ENCODE results near the gene SYNE3. TPM values are rescaled to one million over a fixed set of nuclear protein-coding genes. Genes with fewer than 3 reads are reported as not detected.

Gene SYNE3
- total and polyA plus RNA-seq, 12 donors, result 1.8 to 24.8 (median 10.8) TPM

DNA sequence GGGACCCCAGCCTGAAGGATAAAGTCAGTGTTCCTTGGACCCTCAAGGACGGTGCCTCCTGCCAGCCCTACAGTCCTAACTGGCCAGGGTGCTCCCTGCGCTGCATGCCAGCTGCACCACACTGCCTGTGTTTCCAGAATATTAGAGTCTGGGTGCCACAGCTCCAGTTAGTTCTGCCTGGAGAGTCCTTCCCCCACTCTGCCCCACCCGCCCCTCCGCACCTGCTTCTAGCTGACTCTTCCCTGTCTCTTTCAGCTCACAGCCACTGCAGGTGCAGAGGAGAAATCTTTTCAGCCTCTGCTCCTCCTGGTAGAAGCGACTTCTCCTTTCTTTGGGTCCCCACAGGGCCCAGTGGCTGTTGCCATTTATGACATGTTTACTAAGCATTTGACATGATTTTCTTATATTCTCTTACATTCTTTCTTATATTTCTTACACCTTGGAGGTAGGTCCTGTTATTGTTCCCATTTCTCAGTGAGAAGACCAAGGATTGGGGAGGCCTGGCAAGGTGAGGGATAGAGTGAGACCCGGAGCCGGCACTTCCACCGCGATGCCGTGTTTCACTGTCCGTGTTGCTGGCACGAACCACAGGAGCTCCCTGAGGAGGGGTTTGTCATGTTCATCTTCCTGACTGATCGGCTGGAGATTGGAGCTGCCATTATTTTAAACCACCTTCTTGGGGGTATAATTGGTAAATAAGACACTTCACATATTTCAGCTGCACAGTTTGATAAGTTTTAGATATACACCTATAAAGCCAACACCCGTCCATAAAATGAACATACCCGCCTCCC, 29.4 kb downstream of the SYNE3 start:
- Histone ChIP-seq H3K4me3 (no peak overlapping the region), H3K27ac (no peak overlapping the region), H3K36me3 (replicated peaks in 1 of 2) (no peaks in the 10 kb centered on the region), H3K4me1 (replicated peaks in 1 of 2) (peaks cover 30 to 45% of the 10 kb centered on the region in 2 donors), H3K9me3 (replicated peaks in 1 of 3) (no peaks in the 10 kb centered on the region), H3K27me3 (no peaks in the 10 kb centered on the region)
- no peak for DNase-seq
- intact Hi-C loops (cut with DNase I), result no loop called here
- TF ChIP-seq POLR2A (IDR thresholded peaks at IDR 0.05), result no peak
- TF ChIP-seq, protein P1, sequence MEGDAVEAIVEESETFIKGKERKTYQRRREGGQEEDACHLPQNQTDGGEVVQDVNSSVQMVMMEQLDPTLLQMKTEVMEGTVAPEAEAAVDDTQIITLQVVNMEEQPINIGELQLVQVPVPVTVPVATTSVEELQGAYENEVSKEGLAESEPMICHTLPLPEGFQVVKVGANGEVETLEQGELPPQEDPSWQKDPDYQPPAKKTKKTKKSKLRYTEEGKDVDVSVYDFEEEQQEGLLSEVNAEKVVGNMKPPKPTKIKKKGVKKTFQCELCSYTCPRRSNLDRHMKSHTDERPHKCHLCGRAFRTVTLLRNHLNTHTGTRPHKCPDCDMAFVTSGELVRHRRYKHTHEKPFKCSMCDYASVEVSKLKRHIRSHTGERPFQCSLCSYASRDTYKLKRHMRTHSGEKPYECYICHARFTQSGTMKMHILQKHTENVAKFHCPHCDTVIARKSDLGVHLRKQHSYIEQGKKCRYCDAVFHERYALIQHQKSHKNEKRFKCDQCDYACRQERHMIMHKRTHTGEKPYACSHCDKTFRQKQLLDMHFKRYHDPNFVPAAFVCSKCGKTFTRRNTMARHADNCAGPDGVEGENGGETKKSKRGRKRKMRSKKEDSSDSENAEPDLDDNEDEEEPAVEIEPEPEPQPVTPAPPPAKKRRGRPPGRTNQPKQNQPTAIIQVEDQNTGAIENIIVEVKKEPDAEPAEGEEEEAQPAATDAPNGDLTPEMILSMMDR (IDR thresholded peaks at IDR 0.05), result no peak
- 89 to 91% (median 90%) methylated on average over 15 of the region's 15 CpGs for WGBS, 4 donors

DNA sequence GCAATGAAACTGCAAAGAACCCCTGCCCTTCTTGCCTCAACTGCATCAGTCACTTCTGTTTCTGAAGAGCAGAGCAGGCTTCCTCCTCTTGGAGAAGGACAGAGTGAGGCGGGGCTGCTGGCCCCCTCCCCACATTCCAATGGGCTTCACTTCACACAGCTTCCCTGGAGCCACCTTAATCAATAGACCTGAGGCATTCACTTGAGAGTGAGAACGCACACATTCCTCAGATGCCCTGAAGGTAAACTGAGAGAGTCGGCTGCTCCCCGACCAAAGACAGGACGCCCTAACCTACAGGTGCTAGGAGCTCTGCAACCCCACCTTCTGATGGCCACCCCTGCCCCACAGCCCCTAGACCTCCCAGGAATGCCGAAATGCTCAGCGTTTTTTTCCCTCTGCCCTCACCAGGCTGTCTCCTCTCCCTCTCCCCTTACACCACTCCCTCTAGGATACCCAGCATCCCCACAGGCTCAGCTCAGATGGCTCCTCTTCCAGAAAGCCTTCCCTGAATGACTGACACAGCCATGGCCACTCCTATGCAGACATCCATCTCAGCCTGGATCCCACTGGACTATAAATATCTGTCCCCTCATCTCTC, 31.1 kb downstream of the SYNE3 start:
- H3K4me1 ChIP-seq (replicated peaks in 1 of 2), result peaks cover 26 to 38% of the 10 kb centered on the region in 2 donors
- H3K4me3 ChIP-seq, result no peak overlapping the region
- H3K9me3 ChIP-seq (replicated peaks in 1 of 3), result no peaks in the 10 kb centered on the region
- 91 to 97% (median 93%) methylated on average over 7 of the region's 7 CpGs for WGBS, 4 donors
- no peaks in the 10 kb centered on the region for H3K27me3 ChIP-seq
- TF ChIP-seq POLR2A (IDR thresholded peaks at IDR 0.05), result no peak
- TF ChIP-seq, protein P1 (IDR thresholded peaks at IDR 0.05), result no peak
- no peak for DNase-seq
- no peak overlapping the region for H3K27ac ChIP-seq
- intact Hi-C loops (cut with DNase I), result no loop called here
- H3K36me3 ChIP-seq (replicated peaks in 1 of 2), result no peaks in the 10 kb centered on the region

DNA sequence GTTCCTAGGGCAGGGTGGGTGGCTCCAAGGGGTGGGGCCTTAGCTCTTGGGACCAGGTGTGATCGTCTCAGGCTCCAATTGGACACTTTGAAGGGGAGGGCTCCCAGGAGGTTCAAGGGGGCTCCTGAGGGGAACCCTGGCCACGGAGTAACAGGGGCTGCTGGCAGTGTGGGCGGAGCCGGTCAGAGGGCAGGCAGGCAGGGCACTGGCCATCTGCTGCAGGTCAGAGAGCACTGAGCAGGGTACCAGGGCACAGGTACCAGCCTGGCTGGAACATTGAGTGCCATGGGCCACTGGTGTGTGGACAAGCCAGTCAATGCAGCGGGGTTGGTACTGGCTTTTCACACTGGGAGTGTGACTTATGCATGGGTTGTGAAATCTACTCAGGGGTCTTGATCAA, 32.2 kb downstream of the SYNE3 start:
- Histone ChIP-seq H3K4me3 (no peak overlapping the region), H3K9me3 (replicated peaks in 1 of 3) (no peaks in the 10 kb centered on the region), H3K27me3 (no peaks in the 10 kb centered on the region), H3K36me3 (replicated peaks in 1 of 2) (no peaks in the 10 kb centered on the region), H3K4me1 (replicated peaks in 1 of 2) (peaks cover 26 to 40% of the 10 kb centered on the region in 2 donors), H3K27ac (peak overlapping the region in 2 of 5 donors; percentile 10 to 76)
- TF ChIP-seq, protein P1 (IDR thresholded peaks at IDR 0.05), result no peak
- TF ChIP-seq POLR2A (IDR thresholded peaks at IDR 0.05), result no peak
- WGBS, 4 donors, result 85 to 96% (median 92%) methylated on average over 5 of the region's 5 CpGs
- DNase-seq, result no peak
- intact Hi-C loops (cut with DNase I), result no loop called here

DNA sequence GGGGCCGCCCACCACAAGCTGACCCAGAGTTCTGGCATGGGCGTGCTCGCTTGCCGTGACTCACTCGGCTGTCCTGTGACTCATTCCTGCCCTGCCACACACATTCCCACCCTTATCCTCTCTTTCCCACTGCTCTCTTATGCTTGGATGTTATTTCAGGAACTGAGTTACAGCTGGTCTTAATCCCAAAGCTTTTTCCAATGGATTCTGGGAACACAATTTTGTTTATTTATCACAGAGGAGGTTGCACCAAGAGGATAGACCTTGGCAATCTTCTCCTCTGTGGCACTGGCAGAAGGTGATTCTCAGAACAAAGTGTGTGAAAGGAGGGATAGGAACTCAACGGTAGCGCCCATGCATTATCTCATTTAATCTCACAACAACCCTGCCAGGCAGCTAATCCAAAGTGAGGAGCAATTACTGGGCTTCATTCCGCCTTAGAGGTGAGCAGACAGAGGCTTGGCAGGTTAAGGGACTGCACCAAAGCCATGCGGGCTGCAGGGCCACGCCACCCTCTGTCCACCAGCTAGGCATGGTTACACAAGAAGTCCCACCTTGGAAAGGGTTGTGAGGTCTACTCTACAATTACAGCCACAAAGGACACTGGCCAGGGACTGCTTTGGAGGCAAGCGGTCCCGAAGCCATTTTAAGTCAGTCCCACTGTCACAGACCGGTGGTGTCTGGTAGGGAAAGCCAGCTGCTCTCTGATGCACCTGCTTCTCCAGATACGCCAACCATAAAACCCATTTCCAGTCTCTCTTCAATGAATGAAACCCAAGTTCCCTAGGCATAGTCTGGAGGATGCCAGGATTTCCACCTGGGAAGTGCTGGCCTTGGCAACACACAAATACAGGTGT, 32.9 kb downstream of the SYNE3 start:
- H3K27me3 ChIP-seq, result no peaks in the 10 kb centered on the region
- no peaks in the 10 kb centered on the region for H3K36me3 ChIP-seq (replicated peaks in 1 of 2)
- H3K4me3 ChIP-seq, result no peak overlapping the region
- intact Hi-C loops (cut with DNase I), result no loop called here
- H3K27ac ChIP-seq, result peak overlapping the region in 4 of 5 donors; percentile 32 to 76 (median 66)
- no peaks in the 10 kb centered on the region for H3K9me3 ChIP-seq (replicated peaks in 1 of 3)
- peak; percentile 74 to 89 (median 84) for DNase-seq
- peaks cover 20 to 35% of the 10 kb centered on the region in 2 donors for H3K4me1 ChIP-seq (replicated peaks in 1 of 2)
- 31 to 61% (median 59%) methylated on average over 6 to 14 of the region's 14 CpGs for WGBS, 4 donors
- TF ChIP-seq POLR2A (IDR thresholded peaks at IDR 0.05), result no peak
- TF ChIP-seq, protein P1 (IDR thresholded peaks at IDR 0.05), result no peak
